ENCODE results near the gene ZNF668. TPM values are rescaled to one million over a fixed set of nuclear protein-coding genes. Genes with fewer than 3 reads are reported as not detected.

ZNF668 gene
- total RNA-seq, result 21.2 and 37.3 TPM in 2 replicates

DNA sequence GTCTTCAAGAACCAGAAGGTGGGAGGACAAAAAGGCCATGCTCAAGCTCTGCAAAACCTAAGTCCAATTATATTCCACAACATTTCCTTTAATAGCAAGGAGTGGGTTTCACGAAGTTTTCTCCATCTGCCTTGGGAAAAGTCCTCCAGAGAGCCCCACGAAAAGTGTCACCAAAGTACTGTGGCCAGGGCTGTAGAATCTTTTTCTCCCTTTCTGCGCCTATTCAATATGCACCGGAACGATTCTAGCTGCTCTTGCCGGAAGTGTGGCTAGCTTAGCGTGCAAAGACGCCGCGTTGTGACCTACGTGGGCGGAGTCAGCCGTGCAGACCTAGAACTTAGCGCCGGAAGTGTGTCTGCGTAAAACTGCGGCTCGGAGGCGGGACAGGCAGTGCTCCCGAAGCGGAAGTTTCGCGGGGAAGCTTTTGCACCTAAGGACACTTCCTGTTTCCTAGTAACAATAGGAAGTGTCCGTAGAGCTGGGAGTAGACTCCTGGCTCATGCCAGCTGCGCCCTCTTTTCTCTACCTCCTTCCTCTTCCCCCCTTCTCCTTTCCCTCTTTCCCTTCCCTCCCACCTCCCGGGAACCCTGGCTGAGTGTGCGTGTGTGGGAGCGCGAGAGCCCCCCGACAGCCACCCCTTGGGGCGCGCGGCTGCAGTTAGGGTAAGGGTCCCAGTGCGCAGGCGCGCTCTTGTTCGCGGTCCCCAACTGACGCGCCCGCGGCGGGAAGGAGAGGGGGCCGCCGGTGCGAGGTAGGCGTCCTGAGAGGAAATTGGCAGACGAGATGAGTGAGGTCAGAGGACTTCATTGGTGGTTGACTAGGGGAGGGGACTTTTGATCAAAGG lies at the start of gene ZNF668, which contains the start of gene ZNF646:
Gene ZNF668 (minus strand): TSS at position 271 of the 844 bp plus-strand sequence. CDS start 9,781 bp downstream, outside the sequence.
Gene ZNF646 (plus strand): TSS at position 453 of the 844 bp plus-strand sequence. CDS start 1,903 bp downstream, outside the sequence.

DNA sequence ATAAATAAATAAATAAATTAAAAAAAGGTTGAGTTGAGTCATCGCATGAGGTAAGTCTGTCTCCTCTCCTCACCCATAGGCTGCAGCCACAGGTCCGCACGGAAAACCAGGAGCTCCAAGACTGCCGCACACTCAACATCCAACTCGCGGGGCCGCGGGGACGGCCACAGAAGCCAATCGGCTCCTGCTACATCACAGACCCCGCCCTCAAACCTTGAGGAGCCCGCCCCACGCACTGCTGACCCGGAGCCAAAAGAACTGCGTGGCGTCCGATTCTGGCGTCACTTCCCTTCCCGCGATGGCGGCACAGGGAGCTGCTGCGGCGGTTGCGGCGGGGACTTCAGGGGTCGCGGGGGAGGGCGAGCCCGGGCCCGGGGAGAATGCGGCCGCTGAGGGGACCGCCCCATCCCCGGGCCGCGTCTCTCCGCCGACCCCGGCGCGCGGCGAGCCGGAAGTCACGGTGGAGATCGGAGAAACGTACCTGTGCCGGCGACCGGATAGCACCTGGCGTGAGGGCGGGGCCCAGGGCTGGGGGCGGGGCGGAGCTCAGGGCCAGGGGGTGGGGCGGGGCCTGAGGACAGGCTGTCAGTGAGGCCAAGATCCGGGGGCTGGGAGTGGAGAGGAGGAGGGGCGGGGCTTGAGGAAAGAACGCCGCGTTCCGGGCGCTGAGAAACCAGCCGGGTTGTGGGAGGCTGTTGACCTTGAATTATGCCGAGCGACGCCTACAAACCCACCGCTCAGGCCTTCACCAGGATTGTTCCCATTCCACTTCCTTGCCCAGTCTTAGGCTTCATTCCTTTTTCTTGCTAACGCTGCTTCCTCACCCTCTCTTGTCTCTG lies 43.6 kb upstream of the ZNF668 start, which contains the start of gene KAT8:
Gene KAT8 (plus strand): TSS at position 281 of the 839 bp plus-strand sequence. CDS start 18 bp downstream, at position 299.

DNA sequence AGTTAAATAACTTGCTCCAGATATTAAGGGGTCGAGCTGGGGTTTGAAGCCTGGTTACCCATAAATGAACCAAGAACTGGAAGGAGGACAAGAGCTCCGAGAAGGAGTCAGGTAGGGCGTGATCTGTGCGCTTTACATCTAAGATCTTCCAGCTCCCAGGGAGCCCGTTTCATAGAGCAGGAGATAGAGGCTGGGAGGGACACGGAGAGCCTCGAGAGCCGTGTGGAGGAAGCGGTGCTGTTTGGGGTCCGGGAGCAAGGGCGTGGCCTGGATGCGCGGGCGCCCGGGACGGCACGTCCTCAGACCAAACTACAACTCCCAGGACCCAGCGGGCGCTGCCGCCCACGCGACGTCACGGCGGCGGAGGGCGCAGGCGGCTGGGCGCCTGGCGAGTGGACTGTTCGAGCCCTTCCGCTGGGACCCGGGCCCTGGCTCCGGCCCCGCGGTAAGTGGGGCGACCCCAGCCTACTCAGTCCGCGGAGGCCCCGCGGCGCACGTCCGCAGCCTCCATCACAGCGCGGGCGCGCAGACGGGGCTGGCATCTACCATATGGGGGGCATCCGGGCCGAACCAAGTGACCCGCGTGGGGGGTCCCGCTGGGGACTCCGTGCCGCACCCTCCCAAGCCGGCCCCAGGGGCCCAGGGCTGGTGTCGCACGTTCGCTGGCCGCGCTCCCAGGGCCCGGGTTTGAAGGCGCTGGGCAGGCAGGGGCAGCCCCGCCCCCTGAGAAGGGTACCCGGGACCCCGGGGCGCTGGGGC lies 34.2 kb upstream of the ZNF668 start, which contains the start of gene BCKDK:
Gene BCKDK (plus strand): TSS at position 352 of the 759 bp plus-strand sequence. CDS start 838 bp downstream, outside the sequence.

DNA sequence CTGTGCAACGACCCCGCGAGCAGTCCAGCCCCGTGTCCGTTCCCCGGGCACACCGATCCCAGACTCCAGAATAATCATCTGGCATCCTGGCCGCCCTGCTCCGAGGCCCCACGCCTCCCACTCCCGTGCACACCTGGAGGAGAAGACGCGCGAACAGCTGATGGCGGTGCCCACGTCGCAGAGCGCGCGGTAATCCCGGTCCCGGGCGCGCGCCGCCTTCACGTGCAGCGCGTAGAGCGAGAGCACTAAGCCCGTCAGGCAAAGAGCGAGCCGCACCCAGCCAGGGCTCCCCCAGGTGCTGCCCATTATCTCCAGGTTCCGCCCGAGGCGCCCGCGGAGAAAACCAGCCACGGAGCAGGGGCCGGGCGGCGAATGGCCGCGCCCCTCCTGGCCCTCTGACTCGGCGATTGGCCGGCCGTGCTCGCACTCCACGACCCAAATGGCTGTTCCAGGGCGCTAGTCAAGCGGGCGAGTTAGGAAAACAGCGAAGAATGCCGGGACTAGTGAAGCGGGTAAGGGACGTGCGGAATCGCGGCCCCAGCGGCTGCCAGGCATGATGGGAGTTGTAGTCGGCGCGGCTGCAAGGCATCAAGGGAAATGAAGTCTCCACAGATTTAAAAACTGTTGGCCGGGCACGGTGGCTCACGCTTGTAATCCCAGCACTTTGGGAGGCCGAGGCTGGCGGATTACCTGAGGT lies 20.5 kb upstream of the ZNF668 start, which contains the start of gene VKORC1:
Gene VKORC1 (minus strand): TSS at position 374 of the 697 bp plus-strand sequence. CDS start 68 bp downstream, at position 306.

DNA sequence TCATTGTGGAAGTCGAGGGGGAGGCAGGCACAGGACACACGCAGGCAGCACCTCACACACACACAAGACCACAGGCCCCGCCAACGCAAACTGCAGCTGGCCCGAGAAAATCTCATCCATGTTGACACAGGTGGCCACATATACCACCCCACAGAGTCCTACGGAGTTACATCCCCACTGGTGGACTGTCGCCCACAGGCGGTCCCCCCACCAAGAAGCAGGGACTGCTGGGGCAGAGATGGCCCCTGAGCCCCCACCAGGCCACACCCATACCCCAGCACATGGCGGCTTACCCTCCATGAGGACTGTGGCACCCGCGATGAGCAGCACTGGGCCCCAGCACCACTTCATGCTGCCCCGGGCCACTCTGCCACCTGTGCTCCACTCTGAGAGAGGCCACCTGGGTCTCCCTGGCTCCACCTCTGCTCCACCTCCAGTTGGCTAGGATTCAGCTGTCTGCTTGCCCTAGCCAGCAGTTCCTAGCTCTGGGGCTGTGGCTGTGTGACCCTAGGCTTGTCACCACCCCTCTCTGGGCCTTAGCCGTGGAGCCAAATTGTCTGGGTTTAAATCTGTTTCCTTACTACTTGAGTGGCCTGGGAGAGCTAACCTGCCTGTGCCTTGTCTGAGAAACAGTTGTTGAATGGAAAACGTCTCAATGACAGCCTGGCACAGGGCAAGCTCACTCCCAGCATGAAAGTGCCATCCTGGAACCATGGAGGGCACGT lies 14.6 kb upstream of the ZNF668 start, which contains the start of gene PRSS53:
Gene PRSS53 (minus strand): TSS at position 485 of the 725 bp plus-strand sequence. CDS start 134 bp downstream, at position 351.

DNA sequence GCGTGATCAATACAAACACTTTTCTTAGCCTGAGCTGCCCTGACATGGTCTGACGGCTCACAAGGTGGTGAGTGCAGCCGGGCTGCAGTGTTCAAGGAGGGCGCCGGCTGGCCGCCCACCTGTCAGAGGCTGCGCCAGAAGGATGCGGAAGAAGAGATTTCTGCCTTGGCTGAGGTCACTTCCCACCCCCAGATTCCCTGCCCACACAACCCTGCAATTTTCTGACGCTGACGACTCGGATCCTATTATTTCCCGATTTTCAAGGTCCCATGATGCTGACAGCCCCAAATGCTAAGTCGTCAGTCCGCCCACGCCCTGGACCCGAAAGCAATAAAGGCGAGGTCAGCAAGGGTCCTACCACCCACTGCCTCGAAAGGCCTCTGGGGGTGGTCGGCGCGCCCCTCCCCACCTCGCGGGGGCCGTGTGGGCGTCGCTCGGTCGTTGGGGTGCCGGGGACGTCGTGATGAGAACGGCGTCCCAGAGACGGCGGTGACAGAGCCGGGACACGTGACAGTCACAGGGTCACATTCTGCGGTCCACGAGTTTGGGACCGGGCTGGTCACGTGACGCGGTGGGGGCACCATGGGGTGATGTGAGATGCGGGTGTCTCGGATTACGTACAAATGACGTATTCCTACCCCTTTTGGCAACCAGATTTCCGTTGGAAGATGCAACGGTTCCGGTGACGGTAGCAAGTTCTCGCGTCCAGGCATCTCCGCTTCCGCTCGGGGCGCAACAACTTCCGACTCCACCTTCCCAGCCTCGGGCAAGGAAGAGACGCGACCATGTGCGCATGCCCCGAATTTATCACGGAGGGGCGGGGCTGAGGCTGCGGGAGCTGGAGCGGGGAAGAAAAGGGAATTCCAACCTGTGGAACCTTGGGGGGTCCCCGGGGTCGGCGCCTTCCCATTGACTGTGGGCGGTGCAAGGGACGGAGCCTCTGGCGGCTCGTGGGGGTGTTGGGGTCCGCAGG lies 41.0 kb downstream of the ZNF668 start, which contains the start of gene STX4:
Gene STX4 (plus strand): TSS at position 823 of the 973 bp plus-strand sequence. CDS start 248 bp downstream, outside the sequence.

Other genes with a start within 250 kb of the ZNF668 start
- gene BCL7C, start 180.2 kb downstream of the ZNF668 start, total RNA-seq, result 42.0 and 53.0 TPM in 2 replicates
- gene CTF1, start 177.6 kb downstream of the ZNF668 start, total RNA-seq, result 4.9 and 7.5 TPM in 2 replicates
- gene FBXL19, start 150.7 kb downstream of the ZNF668 start, total RNA-seq, result 28.7 and 33.4 TPM in 2 replicates
- 49.3 and 69.9 TPM in 2 replicates for gene ORAI3, start 125.2 kb downstream of the ZNF668 start, total RNA-seq
- gene SETD1A, start 116.5 kb downstream of the ZNF668 start, total RNA-seq, result 4.7 and 5.0 TPM in 2 replicates
- gene HSD3B7, start 89.0 kb downstream of the ZNF668 start, total RNA-seq, result 13.7 and 16.5 TPM in 2 replicates
- 1.5 and 2.0 TPM in 2 replicates for gene STX1B, start 63.6 kb downstream of the ZNF668 start, total RNA-seq
- 26.8 and 35.3 TPM in 2 replicates for gene STX4, start 40.7 kb downstream of the ZNF668 start, total RNA-seq
- 20.3 and 26.3 TPM in 2 replicates for gene ZNF646, start 182 bp upstream of the ZNF668 start, total RNA-seq
- 3.1 and 3.8 TPM in 2 replicates for gene PRSS53, start 14.7 kb upstream of the ZNF668 start, total RNA-seq
- 60.9 and 83.2 TPM in 2 replicates for gene VKORC1, start 20.6 kb upstream of the ZNF668 start, total RNA-seq
- 40.8 and 43.4 TPM in 2 replicates for gene BCKDK, start 34.1 kb upstream of the ZNF668 start, total RNA-seq
- gene KAT8, start 43.4 kb upstream of the ZNF668 start, total RNA-seq, result 28.3 and 31.0 TPM in 2 replicates
- 66.0 and 67.9 TPM in 2 replicates for gene PRSS8, start 61.5 kb upstream of the ZNF668 start, total RNA-seq
- 2.5 and 4.3 TPM in 2 replicates for gene PRSS36, start 75.8 kb upstream of the ZNF668 start, total RNA-seq
- gene FUS, start 105.9 kb upstream of the ZNF668 start, total RNA-seq, result 48.7 and 60.4 TPM in 2 replicates
- gene PYCARD, start 128.5 kb upstream of the ZNF668 start, total RNA-seq, result 51.5 and 95.4 TPM in 2 replicates
- gene TRIM72, start 139.9 kb upstream of the ZNF668 start, total RNA-seq, result not detected in 2 replicates
- not detected in 2 replicates for gene PYDC1, start 142.9 kb upstream of the ZNF668 start, total RNA-seq
- under 0.01 TPM in 1 of 2 replicates, not detected in the other for gene ITGAM, start 185.7 kb upstream of the ZNF668 start, total RNA-seq

Data from placental epithelial cell (primary cell).